HCT116 (cell line): ENCODE data around the gene ATN1. TPM values are rescaled to one million over a fixed set of nuclear protein-coding genes. Genes with fewer than 3 reads are reported as not detected.

Experiments used
- ATAC-seq: fragments of 200-7000 bp; cut with Tn5 transposase; 2 replicates; pipeline ENCODE4 v1.9.1; 2020; ENCODE audit warnings: mild to moderate bottlenecking, moderate library complexity
- BruUV-seq: library from RNA; stranded (reverse); fragments of 400-500 nt; replicated peaks from 2 replicates; lab custom pipeline; 2021; lab: Mats Ljungman, UMichigan
- CTCF ChIA-PET: fragments of 300-600 bp; sonication (Branson Sonifier 250); formaldehyde crosslinking; loops from one replicate; lab custom pipeline; 2021; ENCODE audit warnings: antibody characterized with exemption; lab: Charles Lee
- POLR2A ChIA-PET: fragments of 300-600, 350-600 bp; sonication (Branson Sonifier 250); formaldehyde crosslinking; loops from one replicate; lab custom pipeline; 2021; ENCODE audit warnings: antibody characterized with exemption; lab: Charles Lee
- RAD21 ChIA-PET, 2 experiments: fragments of 300-600 bp; sonication (Branson Sonifier 250); formaldehyde crosslinking; loops; one replicate each; lab custom pipeline; 2023; ENCODE audit warnings: low total read pairs in 2 of 2; ENCODE audit not compliant: uncharacterized antibody in 2 of 2, unreplicated experiment in 2 of 2, low non-redundant PET in 1 of 2; lab: Charles Lee
- DNase-seq: peaks from one replicate; pipeline ENCODE4 v3.0.0-alpha.2; 2010; ENCODE audit warnings: low read depth, low spot score
- H2AFZ ChIP-seq: fragments of 200-600 bp; shearing (Covaris generic), sonication (generic); 2 replicates; pipeline ENCODE4 v1.6.1; 2017; ENCODE audit warnings: low read depth, mixed run types, mixed read lengths, antibody characterized with exemption, low read length; ENCODE audit not compliant: poor library complexity, severe bottlenecking
- H3K27ac ChIP-seq: 2 replicates; pipeline ENCODE4 v1.5.1; 2012; ENCODE audit warnings: low read depth, low read length
- H3K27me3 ChIP-seq: fragments of 200-600 bp; sonication (generic); 2 replicates; pipeline ENCODE4 v1.6.1; 2016; ENCODE audit warnings: mixed run types, low read length, mixed read lengths; ENCODE audit not compliant: insufficient read depth
- H3K36me3 ChIP-seq, 2 experiments: fragments of 200-500 bp in 1 of 2; fragments of 200-600 bp in 1 of 2; sonication (Bioruptor generic) in 1 of 2; sonication (generic) in 1 of 2; 2 replicates each; pipeline versions ENCODE4 v1.5.1 to v1.6.1; 2014 to 2016; ENCODE audit warnings: low read length in 2 of 2, inconsistent platforms in 1 of 2, mixed read lengths in 1 of 2, mixed run types in 1 of 2; ENCODE audit not compliant: insufficient read depth in 2 of 2, control insufficient read depth in 1 of 2
- H3K4me1 ChIP-seq, 2 experiments: fragments of 200-600 bp in 1 of 2; sonication (generic) in 1 of 2; 2 replicates each; pipeline versions ENCODE4 v1.5.1 to v1.6.1; 2012 to 2017; ENCODE audit warnings: low read length in 2 of 2, inconsistent platforms in 1 of 2, mild to moderate bottlenecking in 1 of 2, mixed read lengths in 1 of 2, mixed run types in 1 of 2, moderate library complexity in 1 of 2; ENCODE audit not compliant: insufficient read depth in 2 of 2, control insufficient read depth in 1 of 2
- H3K4me2 ChIP-seq: fragments of 200-600 bp; sonication (generic); 2 replicates; pipeline ENCODE4 v1.6.1; 2017; ENCODE audit warnings: mixed run types, low read length, mixed read lengths
- H3K4me3 ChIP-seq, 2 experiments: fragments of 200-600 bp in 1 of 2; sonication (generic) in 1 of 2; replicated peaks in 1 of 2; 2 replicates each; pipeline ENCODE4 v1.5.1; 2011 to 2016; ENCODE audit warnings: low read length in 2 of 2, control low read depth in 1 of 2, low read depth in 1 of 2, mild to moderate bottlenecking in 1 of 2, mixed read lengths in 1 of 2, mixed run types in 1 of 2
- H3K79me2 ChIP-seq: fragments of 200-600 bp; sonication (generic); 2 replicates; pipeline ENCODE4 v1.6.1; 2017; ENCODE audit warnings: mild to moderate bottlenecking, mixed run types, low read length, moderate library complexity, mixed read lengths; ENCODE audit not compliant: insufficient read depth
- H3K9ac ChIP-seq: fragments of 200-600 bp; sonication (generic); 2 replicates; pipeline ENCODE4 v1.6.1; 2016; ENCODE audit warnings: low read length, mixed read lengths
- H3K9me2 ChIP-seq: fragments of 200-600 bp; sonication (generic), shearing (Covaris generic); 2 replicates; pipeline ENCODE4 v1.6.1; 2017; ENCODE audit warnings: mixed run types, mild to moderate bottlenecking, moderate library complexity; ENCODE audit not compliant: insufficient read depth
- H3K9me3 ChIP-seq, 2 experiments: fragments of 200-500 bp in 1 of 2; fragments of 200-600 bp in 1 of 2; sonication (Bioruptor generic) in 1 of 2; sonication (generic) in 1 of 2; 2 replicates each; pipeline ENCODE4 v1.6.1; 2014 to 2017; ENCODE audit warnings: low read length in 2 of 2, mixed read lengths in 2 of 2, inconsistent platforms in 1 of 2, low read depth in 1 of 2, mild to moderate bottlenecking in 1 of 2, mixed run types in 1 of 2, moderate library complexity in 1 of 2; ENCODE audit not compliant: control insufficient read depth in 1 of 2, insufficient read depth in 1 of 2
- H4K20me1 ChIP-seq: fragments of 200-600 bp; sonication (generic), shearing (Covaris generic); 2 replicates; pipeline ENCODE4 v1.6.1; 2017; ENCODE audit warnings: mixed run types, mild to moderate bottlenecking, moderate library complexity; ENCODE audit not compliant: insufficient read depth
- ATF3 ChIP-seq: IDR thresholded peaks from 2 replicates; pipeline ENCODE4 v1.6.1; 2012
- CBX3 ChIP-seq: IDR thresholded peaks from 2 replicates; pipeline ENCODE4 v1.6.1; 2012; ENCODE audit warnings: low read depth
- CEBPB ChIP-seq: IDR thresholded peaks from 2 replicates; pipeline ENCODE4 v1.6.1; 2012; ENCODE audit warnings: low read depth
- CTCF ChIP-seq, 3 experiments: fragments of 200-600 bp in 1 of 3; sonication (generic) in 1 of 3; IDR thresholded peaks in 2 of 3; conservative IDR thresholded peaks in 1 of 3; 2 replicates each; pipeline ENCODE4 v1.5.1; 2012 to 2017; ENCODE audit warnings: low read depth in 2 of 3, low read length in 2 of 3, antibody characterized with exemption in 1 of 3, borderline replicate concordance in 1 of 3, control low read depth in 1 of 3, mild to moderate bottlenecking in 1 of 3, mixed read lengths in 1 of 3, mixed run types in 1 of 3, moderate library complexity in 1 of 3; ENCODE audit not compliant: insufficient read depth in 1 of 3
- EGR1 ChIP-seq: IDR thresholded peaks from 2 replicates; pipeline ENCODE4 v1.6.1; 2012; ENCODE audit warnings: low read depth
- ELF1 ChIP-seq: IDR thresholded peaks from 2 replicates; pipeline ENCODE4 v1.6.1; 2012; ENCODE audit warnings: low read depth, borderline replicate concordance
- EZH2 ChIP-seq: fragments of 200-600 bp; sonication (generic); IDR thresholded peaks from 2 replicates; pipeline ENCODE4 v1.6.1; 2017; ENCODE audit warnings: antibody characterized with exemption, mixed run types
- EZH2phosphoT487 ChIP-seq: fragments of 200-600 bp; IDR thresholded peaks from 2 replicates; pipeline ENCODE4 v1.6.1; 2018; ENCODE audit warnings: antibody characterized with exemption, borderline replicate concordance
- FOSL1 ChIP-seq: IDR thresholded peaks from 2 replicates; pipeline ENCODE4 v1.6.1; 2012; ENCODE audit warnings: low read depth
- POLR2A ChIP-seq: IDR thresholded peaks from 2 replicates; pipeline ENCODE4 v1.7.0; 2011; ENCODE audit warnings: borderline replicate concordance; ENCODE audit not compliant: insufficient read depth, insufficient read length; ENCODE audit errors: extremely low read depth
- RAD21 ChIP-seq: IDR thresholded peaks from 2 replicates; pipeline ENCODE4 v1.6.1; 2012; ENCODE audit warnings: low read depth, mild to moderate bottlenecking
- REST ChIP-seq: IDR thresholded peaks from 2 replicates; pipeline ENCODE4 v1.6.1; 2012; ENCODE audit warnings: low read depth
- SIN3A ChIP-seq: IDR thresholded peaks from 2 replicates; pipeline ENCODE4 v1.6.1; 2012; ENCODE audit warnings: low read depth
- SRF ChIP-seq: IDR thresholded peaks from 2 replicates; pipeline ENCODE4 v1.6.1; 2012; ENCODE audit warnings: low read depth
- TCF7L2 ChIP-seq: IDR thresholded peaks from 2 replicates; pipeline ENCODE4 v1.7.0; 2011; ENCODE audit warnings: borderline replicate concordance, inconsistent platforms; ENCODE audit not compliant: insufficient read depth, insufficient read length; ENCODE audit errors: extremely low read depth
- YY1 ChIP-seq: IDR thresholded peaks from 2 replicates; pipeline ENCODE4 v1.6.1; 2011; ENCODE audit warnings: low read length, low read depth, moderate library complexity, mild to moderate bottlenecking; ENCODE audit not compliant: insufficient replicate concordance; ENCODE audit errors: extremely low read depth
- ZNF274 ChIP-seq: fragments of 200-500 bp; sonication (Bioruptor generic); IDR thresholded peaks from 2 replicates; pipeline ENCODE4 v1.6.1; 2014; ENCODE audit warnings: mild to moderate bottlenecking, low read depth, low read length, inconsistent platforms
- intact Hi-C: fragments of 100-400 bp; cut with micrococcal nuclease; formaldehyde crosslinking; loops from 2 replicates; pipeline ENCODE4 v1.10.0; 2022
- total RNA-seq: library from RNA; stranded (reverse); gene quantifications from one replicate; pipeline ENCODE4 v1.2.1, GENCODE V29; 2021; ENCODE audit not compliant: unreplicated experiment

ATN1 gene
- total RNA-seq, 1 experiment from 2014 or later: 104 TPM

- intact Hi-C loops: loop anchor here (5.0 kb wide), 1 partner anchor 57 kb away; the partner anchor contains the start of gene SPSB2
- peaks cover 21 to 43% of the 10 kb centered on the region in 2 experiments for H3K4me1 ChIP-seq
Observed at GRCh38 chr12:6929466-6930452, 2.0 kb downstream of the ATN1 start.

More at GRCh38 chr12:6929466-6930452, 2.0 kb downstream of the ATN1 start:
- H3K79me2 ChIP-seq: peaks cover 62% of the 10 kb centered on the region
- H4K20me1 ChIP-seq: no peaks in the 10 kb centered on the region
- ChIA-PET CTCF (interaction anchor here (0.7 kb wide), 1 partner anchor 8 kb away, joined by 3 read pairs; no protein-coding TSS in a partner anchor), RAD21 (no interaction called here)
- no peaks in the 10 kb centered on the region for H3K9me2 ChIP-seq
- H3K4me2 ChIP-seq: peak overlapping the region; percentile 93
- H2AFZ ChIP-seq: no peak overlapping the region
- H3K4me3 ChIP-seq: peak overlapping the region; percentile 79 to 92
- no peak for TF ChIP-seq ATF3
- TF ChIP-seq SRF: no peak
- no peak for TF ChIP-seq ELF1
- no peak for TF ChIP-seq RAD21
- TF ChIP-seq POLR2A: no peak
- no peak for TF ChIP-seq EZH2phosphoT487
- no peak for TF ChIP-seq EZH2
- no peak for TF ChIP-seq SIN3A
- no peak for TF ChIP-seq YY1
- TF ChIP-seq REST: no peak
- TF ChIP-seq ZNF274: no peak
- no peak for TF ChIP-seq TCF7L2
- no peak for TF ChIP-seq FOSL1
- TF ChIP-seq CEBPB: no peak
- no peak for TF ChIP-seq CTCF (IDR thresholded peaks at IDR 0.05 in 2 of 3, conservative IDR thresholded peaks at IDR 0.05 in 1 of 3; ENCODE audit: borderline replicate concordance in 1 of 3, insufficient read depth in 1 of 3, low read depth in 2 of 3, low read length in 2 of 3)
- TF ChIP-seq EGR1: no peak
- TF ChIP-seq CBX3: no peak
- TF ChIP-seq, all 23 proteins: peak for 0
- no peak for ATAC-seq
- Histone ChIP-seq H3K36me3 (peaks cover 7 to 21% of the 10 kb centered on the region in 2 experiments; a peak in 2 of 4 replicates), H3K27me3 (no peaks in the 10 kb centered on the region), H3K27ac (peak overlapping the region; percentile 71), H3K9me3 (no peaks in the 10 kb centered on the region), H3K9ac (peak overlapping the region; percentile 96)
- DNase-seq: no peak
- POLR2A ChIA-PET: interaction anchor here (5.1 kb wide), 1 partner anchor 15 kb away, joined by 96 read pairs; the partner anchor contains the start of genes C12orf57 and RNU7-1
- no TSS peak for BruUV-seq
